SK-N-SH treated with all-trans-retinoic acid at 6 μM for 48 hours (cell line): ENCODE measurements around the gene ACVR1B.

ENCODE experiments used
- ATAC-seq: fragments of 200-7000 bp; cut with Tn5 transposase; 3 replicates; pipeline ENCODE4 v1.9.1; 2020; ENCODE audit warnings: mild to moderate bottlenecking, moderate library complexity
- ARNTL ChIP-seq: fragments of 450-650 bp; formaldehyde crosslinking; IDR thresholded peaks from 2 replicates; pipeline ENCODE4 v1.5.0; 2020; ENCODE audit warnings: low read depth, mild to moderate bottlenecking, moderate library complexity, borderline replicate concordance
- BACH2 ChIP-seq: fragments of 250-450 bp; sonication (Bioruptor Pico); IDR thresholded peaks from 2 replicates; pipeline ENCODE4 v1.9.0; 2021; ENCODE audit warnings: mild to moderate bottlenecking, borderline replicate concordance
- CSDC2 ChIP-seq: fragments of 250-450 bp; sonication (Bioruptor Pico); IDR thresholded peaks from 2 replicates; pipeline ENCODE4 v1.5.0; 2020; ENCODE audit warnings: mild to moderate bottlenecking, moderate library complexity
- ESRRG ChIP-seq: fragments of 250-450 bp; sonication (Bioruptor Pico); IDR thresholded peaks from 2 replicates; pipeline ENCODE4 v1.6.1; 2021; ENCODE audit warnings: mild to moderate bottlenecking
- GLIS3 ChIP-seq: fragments of 250-450 bp; sonication (Bioruptor Pico); IDR thresholded peaks from 2 replicates; pipeline ENCODE4 v1.5.0; 2020; ENCODE audit warnings: mild to moderate bottlenecking, moderate library complexity
- ISL1 ChIP-seq: fragments of 250-450 bp; sonication (Bioruptor Pico); IDR thresholded peaks from 2 replicates; pipeline ENCODE4 v2.1.2; 2022; ENCODE audit warnings: mild to moderate bottlenecking, moderate library complexity
- OSR1 ChIP-seq: fragments of 250-450 bp; sonication (Bioruptor Pico); IDR thresholded peaks from 2 replicates; pipeline ENCODE4 v1.8.0; 2022; ENCODE audit warnings: moderate library complexity, mild to moderate bottlenecking, inconsistent platforms
- PPARA ChIP-seq: fragments of 250-450 bp; sonication (Bioruptor Pico); IDR thresholded peaks from 2 replicates; pipeline ENCODE4 v1.5.0; 2020; ENCODE audit warnings: mild to moderate bottlenecking, borderline replicate concordance
- RARB ChIP-seq: fragments of 250-450 bp; sonication (Bioruptor Pico); IDR thresholded peaks from 2 replicates; pipeline ENCODE4 v1.8.0; 2021; ENCODE audit warnings: mild to moderate bottlenecking, moderate library complexity
- TCF4 ChIP-seq: fragments of 250-450 bp; sonication (Bioruptor Pico); IDR thresholded peaks from 2 replicates; pipeline ENCODE4 v1.8.0; 2021; ENCODE audit warnings: mild to moderate bottlenecking, moderate library complexity, borderline replicate concordance
- TOX ChIP-seq: fragments of 250-450 bp; sonication (Bioruptor Pico); IDR thresholded peaks from 2 replicates; pipeline ENCODE4 v1.8.0; 2021; ENCODE audit warnings: mild to moderate bottlenecking, moderate library complexity, borderline replicate concordance
- ZC3H10 ChIP-seq: fragments of 250-450 bp; sonication (Bioruptor Pico); IDR thresholded peaks from 2 replicates; pipeline ENCODE4 v1.5.1; 2021; ENCODE audit warnings: mild to moderate bottlenecking, moderate library complexity
- ZNF565 ChIP-seq: fragments of 450-650 bp; formaldehyde crosslinking; conservative IDR thresholded peaks from 2 replicates; pipeline ENCODE4 v1.5.0; 2020; ENCODE audit warnings: low read depth, mild to moderate bottlenecking, moderate library complexity
- ZNF70 ChIP-seq: fragments of 450-650 bp; formaldehyde crosslinking; IDR thresholded peaks from 2 replicates; pipeline ENCODE4 v1.5.0; 2020; ENCODE audit warnings: mild to moderate bottlenecking, moderate library complexity
- ZNF8 ChIP-seq: fragments of 450-650 bp; formaldehyde crosslinking; IDR thresholded peaks from 2 replicates; pipeline ENCODE4 v1.5.0; 2020; ENCODE audit warnings: mild to moderate bottlenecking, moderate library complexity
- TF ChIP-seq, protein P1 (sequence below): fragments of 250-450 bp; sonication (Bioruptor Pico); IDR thresholded peaks from 2 replicates; pipeline ENCODE4 v1.5.1; 2021; ENCODE audit warnings: mild to moderate bottlenecking, moderate library complexity
- TF ChIP-seq, protein P2 (sequence below): fragments of 250-450 bp; sonication (Bioruptor Pico); IDR thresholded peaks from 2 replicates; pipeline ENCODE4 v1.8.0; 2021; ENCODE audit warnings: low read depth, mild to moderate bottlenecking, moderate library complexity, borderline replicate concordance
- TF ChIP-seq, protein P3 (sequence below): fragments of 250-450 bp; sonication (Bioruptor Pico); IDR thresholded peaks from 2 replicates; pipeline ENCODE4 v1.8.0; 2020; ENCODE audit warnings: mild to moderate bottlenecking, moderate library complexity, borderline replicate concordance
- TF ChIP-seq, protein P4 (sequence below): fragments of 250-450 bp; sonication (Bioruptor Pico); IDR thresholded peaks from 2 replicates; pipeline ENCODE4 v1.5.1; 2020; ENCODE audit warnings: low read depth, mild to moderate bottlenecking, moderate library complexity
- TF ChIP-seq, protein P5 (sequence below): fragments of 250-450 bp; sonication (Bioruptor Pico); IDR thresholded peaks from 2 replicates; pipeline ENCODE4 v1.5.0; 2020; ENCODE audit warnings: mild to moderate bottlenecking, moderate library complexity

The ACVR1B gene

DNA sequence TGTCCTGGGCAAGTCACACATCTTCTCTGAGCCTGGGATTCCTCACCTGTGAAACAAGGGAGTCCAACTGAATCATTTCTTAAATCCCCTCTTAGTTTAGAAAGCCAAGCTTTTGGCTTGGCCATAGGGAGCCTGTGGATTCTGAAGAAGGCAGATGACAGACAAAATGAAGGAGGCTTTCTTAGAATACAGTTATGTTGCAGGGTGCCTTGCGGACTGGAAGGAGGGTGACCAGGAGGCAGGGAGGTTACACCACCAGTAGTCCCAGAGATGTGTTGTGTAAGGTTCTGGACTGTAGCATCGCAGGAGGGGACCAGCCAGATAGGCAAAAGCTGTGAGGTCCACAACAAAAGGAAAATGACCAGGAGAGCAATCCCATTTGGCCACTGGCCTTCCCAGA is 8.2 kb upstream of the ACVR1B start:
- no peak for ATAC-seq
- TF ChIP-seq GLIS3 (no peak), PPARA (CRISPR knock-in tag) (no peak), ZC3H10 (CRISPR knock-in tag) (no peak), ARNTL (CRISPR knock-in tag) (no peak)
- TF ChIP-seq, protein P1, sequence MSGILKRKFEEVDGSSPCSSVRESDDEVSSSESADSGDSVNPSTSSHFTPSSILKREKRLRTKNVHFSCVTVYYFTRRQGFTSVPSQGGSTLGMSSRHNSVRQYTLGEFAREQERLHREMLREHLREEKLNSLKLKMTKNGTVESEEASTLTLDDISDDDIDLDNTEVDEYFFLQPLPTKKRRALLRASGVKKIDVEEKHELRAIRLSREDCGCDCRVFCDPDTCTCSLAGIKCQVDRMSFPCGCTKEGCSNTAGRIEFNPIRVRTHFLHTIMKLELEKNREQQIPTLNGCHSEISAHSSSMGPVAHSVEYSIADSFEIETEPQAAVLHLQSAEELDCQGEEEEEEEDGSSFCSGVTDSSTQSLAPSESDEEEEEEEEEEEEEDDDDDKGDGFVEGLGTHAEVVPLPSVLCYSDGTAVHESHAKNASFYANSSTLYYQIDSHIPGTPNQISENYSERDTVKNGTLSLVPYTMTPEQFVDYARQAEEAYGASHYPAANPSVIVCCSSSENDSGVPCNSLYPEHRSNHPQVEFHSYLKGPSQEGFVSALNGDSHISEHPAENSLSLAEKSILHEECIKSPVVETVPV: no peak
- TF ChIP-seq, protein P2, sequence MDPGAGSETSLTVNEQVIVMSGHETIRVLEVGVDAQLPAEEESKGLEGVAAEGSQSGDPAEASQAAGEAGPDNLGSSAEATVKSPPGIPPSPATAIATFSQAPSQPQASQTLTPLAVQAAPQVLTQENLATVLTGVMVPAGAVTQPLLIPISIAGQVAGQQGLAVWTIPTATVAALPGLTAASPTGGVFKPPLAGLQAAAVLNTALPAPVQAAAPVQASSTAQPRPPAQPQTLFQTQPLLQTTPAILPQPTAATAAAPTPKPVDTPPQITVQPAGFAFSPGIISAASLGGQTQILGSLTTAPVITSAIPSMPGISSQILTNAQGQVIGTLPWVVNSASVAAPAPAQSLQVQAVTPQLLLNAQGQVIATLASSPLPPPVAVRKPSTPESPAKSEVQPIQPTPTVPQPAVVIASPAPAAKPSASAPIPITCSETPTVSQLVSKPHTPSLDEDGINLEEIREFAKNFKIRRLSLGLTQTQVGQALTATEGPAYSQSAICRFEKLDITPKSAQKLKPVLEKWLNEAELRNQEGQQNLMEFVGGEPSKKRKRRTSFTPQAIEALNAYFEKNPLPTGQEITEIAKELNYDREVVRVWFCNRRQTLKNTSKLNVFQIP (CRISPR knock-in tag): no peak
- TF ChIP-seq, protein P3, sequence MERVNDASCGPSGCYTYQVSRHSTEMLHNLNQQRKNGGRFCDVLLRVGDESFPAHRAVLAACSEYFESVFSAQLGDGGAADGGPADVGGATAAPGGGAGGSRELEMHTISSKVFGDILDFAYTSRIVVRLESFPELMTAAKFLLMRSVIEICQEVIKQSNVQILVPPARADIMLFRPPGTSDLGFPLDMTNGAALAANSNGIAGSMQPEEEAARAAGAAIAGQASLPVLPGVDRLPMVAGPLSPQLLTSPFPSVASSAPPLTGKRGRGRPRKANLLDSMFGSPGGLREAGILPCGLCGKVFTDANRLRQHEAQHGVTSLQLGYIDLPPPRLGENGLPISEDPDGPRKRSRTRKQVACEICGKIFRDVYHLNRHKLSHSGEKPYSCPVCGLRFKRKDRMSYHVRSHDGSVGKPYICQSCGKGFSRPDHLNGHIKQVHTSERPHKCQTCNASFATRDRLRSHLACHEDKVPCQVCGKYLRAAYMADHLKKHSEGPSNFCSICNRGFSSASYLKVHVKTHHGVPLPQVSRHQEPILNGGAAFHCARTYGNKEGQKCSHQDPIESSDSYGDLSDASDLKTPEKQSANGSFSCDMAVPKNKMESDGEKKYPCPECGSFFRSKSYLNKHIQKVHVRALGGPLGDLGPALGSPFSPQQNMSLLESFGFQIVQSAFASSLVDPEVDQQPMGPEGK (CRISPR knock-in tag): no peak

DNA sequence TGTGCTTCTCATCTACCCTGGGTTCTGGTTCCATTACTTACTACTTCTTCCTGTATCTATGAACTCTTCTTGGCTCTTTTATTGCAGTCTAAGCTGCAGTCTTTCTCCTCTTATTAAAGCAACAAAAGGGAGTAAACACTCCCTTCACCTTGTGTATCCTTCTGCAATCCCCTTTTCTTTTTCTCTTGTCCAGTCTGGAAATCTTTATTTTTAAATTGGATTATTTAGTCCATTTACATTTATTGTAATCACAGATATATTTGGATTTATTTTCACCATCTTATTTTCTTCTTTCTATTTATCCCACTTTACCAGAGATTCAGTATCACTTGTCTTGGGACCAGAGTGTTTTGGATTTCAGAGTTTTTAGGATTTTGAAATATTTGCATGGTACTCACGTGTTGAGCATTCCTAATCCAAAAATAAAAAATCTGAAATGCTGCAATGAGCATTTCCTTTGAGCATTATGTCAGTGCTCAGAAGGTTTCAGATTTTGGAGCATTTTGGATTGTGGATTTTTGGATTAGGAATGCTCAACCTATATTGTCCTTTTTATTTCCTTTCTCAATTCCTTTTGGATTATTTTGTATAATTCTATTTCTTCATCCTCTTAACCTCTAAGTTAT is 6.8 kb upstream of the ACVR1B start:
- TF ChIP-seq RARB (CRISPR knock-in tag): no peak
- no peak for TF ChIP-seq OSR1 (CRISPR knock-in tag)
- TF ChIP-seq, protein P4, sequence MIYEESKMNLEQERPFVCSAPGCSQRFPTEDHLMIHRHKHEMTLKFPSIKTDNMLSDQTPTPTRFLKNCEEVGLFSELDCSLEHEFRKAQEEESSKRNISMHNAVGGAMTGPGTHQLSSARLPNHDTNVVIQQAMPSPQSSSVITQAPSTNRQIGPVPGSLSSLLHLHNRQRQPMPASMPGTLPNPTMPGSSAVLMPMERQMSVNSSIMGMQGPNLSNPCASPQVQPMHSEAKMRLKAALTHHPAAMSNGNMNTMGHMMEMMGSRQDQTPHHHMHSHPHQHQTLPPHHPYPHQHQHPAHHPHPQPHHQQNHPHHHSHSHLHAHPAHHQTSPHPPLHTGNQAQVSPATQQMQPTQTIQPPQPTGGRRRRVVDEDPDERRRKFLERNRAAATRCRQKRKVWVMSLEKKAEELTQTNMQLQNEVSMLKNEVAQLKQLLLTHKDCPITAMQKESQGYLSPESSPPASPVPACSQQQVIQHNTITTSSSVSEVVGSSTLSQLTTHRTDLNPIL (CRISPR knock-in tag): no peak
- no peak for ATAC-seq

DNA sequence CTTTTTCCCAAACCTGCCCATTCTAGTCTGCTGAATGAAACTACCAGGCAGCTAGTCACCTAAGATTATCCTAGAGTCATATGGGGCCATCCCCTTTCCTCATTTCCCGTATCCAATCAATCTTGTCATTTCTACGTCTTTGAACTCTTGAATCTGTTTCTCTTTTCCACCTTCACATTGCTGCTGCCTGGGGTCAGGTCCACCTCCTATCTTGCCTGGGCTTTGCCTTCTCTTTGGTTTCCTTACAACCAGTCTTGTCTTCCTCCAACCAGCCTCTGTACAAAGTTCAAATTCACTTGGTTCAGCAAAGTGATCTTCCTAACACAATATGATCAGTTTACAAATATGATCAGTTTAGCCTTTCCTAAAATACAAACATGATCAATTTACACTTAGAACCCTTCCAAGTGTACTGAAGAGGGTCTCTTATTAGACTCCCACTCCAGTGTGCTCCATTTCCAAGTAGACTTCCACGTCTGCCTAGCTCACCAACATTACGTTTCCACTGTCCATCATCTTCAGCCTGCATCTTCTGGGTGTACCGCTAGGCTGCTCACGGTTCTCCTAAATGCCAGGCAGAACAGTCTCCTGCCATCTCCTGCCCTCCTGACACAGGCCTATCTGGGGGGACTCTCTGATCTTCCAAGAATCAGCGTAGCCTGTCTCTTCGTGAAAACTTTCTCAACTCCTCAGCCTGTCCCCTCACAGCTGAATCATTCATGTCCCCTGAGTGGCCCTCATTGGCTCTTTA is 4.1 kb upstream of the ACVR1B start:
- ATAC-seq: no peak
- TF ChIP-seq BACH2 (no peak), OSR1 (CRISPR knock-in tag) (no peak), ZNF70 (CRISPR knock-in tag) (no peak)

DNA sequence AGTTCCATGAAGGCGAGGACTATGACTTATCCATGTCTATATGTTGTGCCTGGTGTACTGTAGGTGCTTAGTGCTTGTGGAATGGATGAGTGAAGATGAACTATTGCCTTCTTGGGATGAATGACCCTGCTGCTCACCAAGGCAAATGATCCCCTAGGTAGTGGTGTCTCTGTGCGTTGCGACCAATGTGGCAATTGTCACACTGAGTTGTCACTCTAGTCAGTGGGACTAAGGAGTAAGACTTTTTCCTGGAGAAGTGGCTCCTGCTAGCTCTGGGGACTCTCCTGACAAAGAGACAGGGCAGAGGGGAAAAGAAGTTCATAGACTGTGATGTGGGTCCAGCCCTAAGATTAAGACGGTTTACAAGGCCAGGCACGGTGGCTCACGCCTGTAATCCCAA is 3.4 kb upstream of the ACVR1B start:
- no peak for ATAC-seq
- TF ChIP-seq ZC3H10 (CRISPR knock-in tag) (no peak), TCF4 (no peak), OSR1 (CRISPR knock-in tag) (no peak), ZNF565 (CRISPR knock-in tag) (no peak), PPARA (CRISPR knock-in tag) (no peak), ARNTL (CRISPR knock-in tag) (no peak), GLIS3 (no peak), ZNF8 (CRISPR knock-in tag) (no peak), RARB (CRISPR knock-in tag) (no peak), ISL1 (CRISPR knock-in tag) (no peak), ESRRG (CRISPR knock-in tag) (no peak), BACH2 (no peak), CSDC2 (CRISPR knock-in tag) (no peak), TOX (no peak)
- TF ChIP-seq, protein P2 (CRISPR knock-in tag): no peak
- TF ChIP-seq, protein P5, sequence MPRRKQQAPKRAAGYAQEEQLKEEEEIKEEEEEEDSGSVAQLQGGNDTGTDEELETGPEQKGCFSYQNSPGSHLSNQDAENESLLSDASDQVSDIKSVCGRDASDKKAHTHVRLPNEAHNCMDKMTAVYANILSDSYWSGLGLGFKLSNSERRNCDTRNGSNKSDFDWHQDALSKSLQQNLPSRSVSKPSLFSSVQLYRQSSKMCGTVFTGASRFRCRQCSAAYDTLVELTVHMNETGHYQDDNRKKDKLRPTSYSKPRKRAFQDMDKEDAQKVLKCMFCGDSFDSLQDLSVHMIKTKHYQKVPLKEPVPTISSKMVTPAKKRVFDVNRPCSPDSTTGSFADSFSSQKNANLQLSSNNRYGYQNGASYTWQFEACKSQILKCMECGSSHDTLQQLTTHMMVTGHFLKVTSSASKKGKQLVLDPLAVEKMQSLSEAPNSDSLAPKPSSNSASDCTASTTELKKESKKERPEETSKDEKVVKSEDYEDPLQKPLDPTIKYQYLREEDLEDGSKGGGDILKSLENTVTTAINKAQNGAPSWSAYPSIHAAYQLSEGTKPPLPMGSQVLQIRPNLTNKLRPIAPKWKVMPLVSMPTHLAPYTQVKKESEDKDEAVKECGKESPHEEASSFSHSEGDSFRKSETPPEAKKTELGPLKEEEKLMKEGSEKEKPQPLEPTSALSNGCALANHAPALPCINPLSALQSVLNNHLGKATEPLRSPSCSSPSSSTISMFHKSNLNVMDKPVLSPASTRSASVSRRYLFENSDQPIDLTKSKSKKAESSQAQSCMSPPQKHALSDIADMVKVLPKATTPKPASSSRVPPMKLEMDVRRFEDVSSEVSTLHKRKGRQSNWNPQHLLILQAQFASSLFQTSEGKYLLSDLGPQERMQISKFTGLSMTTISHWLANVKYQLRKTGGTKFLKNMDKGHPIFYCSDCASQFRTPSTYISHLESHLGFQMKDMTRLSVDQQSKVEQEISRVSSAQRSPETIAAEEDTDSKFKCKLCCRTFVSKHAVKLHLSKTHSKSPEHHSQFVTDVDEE: no peak
- TF ChIP-seq, protein P3 (CRISPR knock-in tag): no peak
